Retina (tissue), 1 donor: ENCODE results near the gene MADD.

Source experiments
- DNase-seq: peaks from one replicate; pipeline ENCODE4 v3.0.0-alpha.2; 2016

Gene MADD

DNA sequence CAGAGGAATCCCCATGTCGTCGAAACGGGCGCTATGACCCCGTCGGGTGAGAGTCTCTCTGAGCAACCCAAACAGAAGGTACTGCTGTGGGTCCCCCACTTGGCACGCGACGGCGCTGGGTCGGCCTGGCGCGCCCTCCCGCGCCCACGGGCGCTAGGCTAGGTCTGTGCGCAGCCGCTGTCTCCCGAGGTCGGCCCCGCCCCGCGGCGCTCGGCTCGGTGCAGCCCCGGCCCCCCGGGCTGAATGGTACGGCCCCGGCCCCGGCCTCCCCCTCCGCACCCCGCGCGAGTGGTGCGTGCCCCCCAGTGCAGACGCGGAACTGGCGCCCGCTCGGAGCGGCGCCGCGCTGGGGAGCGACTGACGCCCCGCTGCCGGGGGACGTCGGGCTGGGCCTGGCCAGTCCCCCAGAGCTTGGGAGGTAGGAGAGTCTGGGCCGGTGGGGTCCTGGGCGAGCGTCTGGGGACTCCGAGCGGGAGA lies at the start of gene MADD:
MADD (plus strand) TSS at position 305 of the 477 bp plus-strand sequence.
- peak; percentile 92 for DNase-seq

- DNase-seq: no peak
Observed at GRCh38 chr11:47220401-47220821, 49.5 kb upstream of the MADD start.

DNA sequence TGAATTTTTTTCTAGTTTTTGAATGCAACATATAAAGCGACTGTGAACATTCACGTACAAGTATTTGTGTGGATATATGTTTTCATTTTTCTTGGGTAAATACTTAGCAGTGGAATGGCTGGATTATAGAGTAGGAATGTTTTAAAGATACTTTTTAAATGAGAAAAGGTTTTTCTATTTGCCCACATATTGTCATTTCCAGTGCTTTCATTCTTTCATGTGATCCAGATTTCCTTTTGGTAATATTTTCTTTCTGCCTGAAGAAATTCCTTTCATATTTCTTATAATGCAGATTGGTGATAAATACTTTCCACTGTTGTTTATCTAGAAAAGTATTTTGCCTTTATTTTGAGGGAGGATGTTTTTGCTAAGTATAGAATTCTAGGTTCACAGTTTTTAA lies 47.2 kb upstream of the MADD start:
- DNase-seq: no peak

- DNase-seq: no peak
Observed at GRCh38 chr11:47225552-47226400, 44.2 kb upstream of the MADD start.

DNA sequence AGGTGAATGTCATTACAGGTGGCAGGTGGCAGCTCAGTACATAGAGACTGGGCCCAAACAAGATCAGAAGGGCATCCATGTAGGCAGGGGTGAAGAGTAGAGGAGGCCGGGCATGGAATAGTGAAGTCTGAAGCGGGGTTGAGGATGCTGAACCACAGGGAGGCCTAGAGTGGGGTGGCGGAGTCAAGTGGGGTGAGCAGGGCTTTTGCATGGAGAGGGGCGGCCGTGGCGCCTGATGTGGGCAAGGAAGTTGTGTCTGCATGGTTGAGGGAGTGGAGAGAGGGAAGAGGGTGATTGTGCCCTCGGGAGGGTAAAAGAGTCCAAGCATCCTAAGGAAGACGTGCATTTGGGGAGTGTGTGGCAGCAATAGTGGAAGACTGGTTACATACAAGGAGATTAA lies 40.8 kb upstream of the MADD start:
- no peak for DNase-seq

DNA sequence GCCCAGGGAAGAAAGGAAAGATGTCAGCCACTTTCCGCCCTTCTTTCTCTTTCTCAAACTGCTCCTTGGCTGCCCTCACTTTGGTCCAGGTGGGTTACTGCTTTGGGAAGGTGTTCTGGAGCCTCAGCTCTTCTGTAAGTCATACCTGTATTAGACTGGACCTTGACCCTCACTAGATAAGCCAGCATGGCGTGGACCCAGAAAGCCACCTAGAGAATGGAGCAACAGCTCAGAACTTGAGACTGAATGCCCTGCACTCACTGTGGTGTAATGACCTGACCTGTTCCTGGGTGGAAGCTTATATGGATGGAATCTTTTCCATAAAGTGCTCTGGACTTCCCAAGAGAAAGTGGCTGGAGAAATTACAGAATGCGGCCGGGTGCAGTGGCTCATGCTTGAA lies 36.9 kb upstream of the MADD start:
- DNase-seq: no peak

GRCh38 chr11:47233989-47234668 lies 35.8 kb upstream of the MADD start:
- DNase-seq: no peak

DNA sequence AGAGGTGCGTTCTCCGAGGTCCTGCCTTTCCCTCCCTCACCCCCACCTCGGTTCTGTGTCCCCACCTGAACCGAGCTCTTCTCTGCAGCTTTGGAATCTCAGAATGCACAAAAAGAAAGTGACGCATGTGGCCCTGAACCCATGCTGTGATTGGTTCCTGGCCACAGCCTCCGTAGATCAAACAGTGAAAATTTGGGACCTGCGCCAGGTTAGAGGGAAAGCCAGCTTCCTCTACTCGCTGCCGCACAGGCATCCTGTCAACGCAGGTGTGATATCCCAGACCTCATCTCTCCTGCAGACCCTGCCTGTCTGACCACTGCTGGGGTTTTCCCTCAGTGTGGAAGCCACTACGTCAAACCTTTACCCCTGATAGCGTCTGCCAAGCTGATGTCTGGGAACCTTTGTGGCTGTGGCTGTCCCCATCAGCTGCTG lies 35.2 kb upstream of the MADD start:
- DNase-seq: no peak

- DNase-seq: no peak
Observed at GRCh38 chr11:47235163-47235562, 34.8 kb upstream of the MADD start.

DNA sequence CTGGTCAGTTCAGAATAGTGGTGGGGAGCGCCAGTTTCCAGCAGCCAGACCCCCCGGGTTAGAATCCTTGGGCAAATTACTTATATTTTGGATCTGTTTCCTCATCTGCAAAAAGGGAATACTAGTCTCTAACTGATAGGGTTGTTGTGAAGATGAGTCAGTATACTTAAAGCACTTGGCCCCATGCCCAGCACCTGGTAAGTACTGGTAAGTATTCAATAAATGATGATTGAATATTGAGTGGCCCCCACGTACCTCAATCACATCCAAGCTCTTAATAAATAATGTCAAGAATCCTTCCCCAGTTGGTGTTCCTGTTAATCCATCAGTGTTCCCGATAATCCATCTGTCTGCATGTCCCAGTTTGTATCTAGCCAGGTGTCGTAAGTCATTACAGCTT lies 33.5 kb upstream of the MADD start:
- DNase-seq: no peak

DNA sequence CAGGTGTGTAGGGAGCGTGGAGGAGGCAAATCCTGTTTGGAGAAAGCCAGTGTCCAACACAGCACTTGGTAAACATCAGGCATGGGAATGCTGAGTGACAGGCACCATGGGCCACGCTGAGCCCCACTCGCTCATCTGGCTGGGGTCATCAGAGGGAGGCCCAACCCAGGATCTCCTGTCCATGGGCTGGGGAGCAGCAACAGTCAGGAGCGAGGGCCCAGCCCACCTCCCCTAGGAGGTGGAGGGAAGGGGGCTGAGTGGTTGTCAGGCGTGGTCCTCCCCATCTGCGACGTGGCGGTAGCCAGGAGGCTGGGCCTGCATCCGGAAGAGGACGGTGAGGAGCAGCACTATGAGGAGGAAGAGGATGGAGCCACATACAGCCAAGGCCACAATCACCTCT lies 30.1 kb upstream of the MADD start:
- no peak for DNase-seq

GRCh38 chr11:47241841-47242301 lies 28.1 kb upstream of the MADD start:
- DNase-seq: no peak

- DNase-seq: no peak
Observed at GRCh38 chr11:47242596-47243192, 27.2 kb upstream of the MADD start.

GRCh38 chr11:47243454-47243853 lies 26.5 kb upstream of the MADD start:
- no peak for DNase-seq

DNA sequence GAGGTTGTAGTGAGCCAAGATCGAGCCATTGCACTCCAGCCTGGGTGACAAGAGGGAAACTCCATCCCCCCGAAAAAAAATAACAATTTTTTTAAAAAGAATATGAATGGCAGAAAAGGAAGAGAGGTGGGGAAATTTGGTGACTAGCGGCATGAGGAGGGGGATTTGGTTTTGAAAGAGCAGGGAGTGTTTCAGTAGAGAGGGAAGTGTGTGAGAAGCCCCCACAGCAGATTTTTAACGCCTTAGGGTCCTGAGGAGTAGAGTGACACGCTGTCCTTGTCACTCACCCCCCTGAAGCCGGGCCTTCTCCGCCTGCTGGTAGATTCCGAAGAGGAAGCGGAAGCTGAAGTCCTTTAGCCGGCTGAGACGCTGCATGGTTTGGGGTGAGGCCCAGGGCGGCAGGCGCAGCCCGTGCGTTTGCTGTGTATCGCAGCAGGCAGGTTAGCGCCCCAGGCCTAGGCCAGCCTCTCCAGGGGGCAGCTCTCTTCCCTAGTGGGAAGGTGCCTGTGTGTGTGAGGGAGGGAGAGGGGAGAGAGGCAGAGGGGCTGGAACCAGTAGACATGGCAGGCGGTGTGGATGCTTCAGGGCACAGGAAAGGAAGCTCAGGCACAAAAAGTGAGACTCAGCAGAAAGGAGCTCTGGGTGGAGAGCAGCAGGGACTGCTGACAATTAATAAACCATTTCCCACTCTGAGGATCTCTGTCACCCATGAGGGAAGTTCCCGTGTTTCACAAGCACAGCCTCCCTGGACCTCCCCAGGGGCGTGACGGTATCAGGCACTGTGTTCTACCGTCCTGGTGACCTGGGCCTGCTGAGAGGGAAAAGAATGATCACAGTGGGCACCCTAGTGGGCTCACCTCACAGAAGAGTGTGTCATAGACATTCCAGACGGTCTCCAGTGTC lies 25.2 kb upstream of the MADD start:
- DNase-seq: no peak

GRCh38 chr11:47245611-47246357 lies 24.1 kb upstream of the MADD start:
- no peak for DNase-seq

DNA sequence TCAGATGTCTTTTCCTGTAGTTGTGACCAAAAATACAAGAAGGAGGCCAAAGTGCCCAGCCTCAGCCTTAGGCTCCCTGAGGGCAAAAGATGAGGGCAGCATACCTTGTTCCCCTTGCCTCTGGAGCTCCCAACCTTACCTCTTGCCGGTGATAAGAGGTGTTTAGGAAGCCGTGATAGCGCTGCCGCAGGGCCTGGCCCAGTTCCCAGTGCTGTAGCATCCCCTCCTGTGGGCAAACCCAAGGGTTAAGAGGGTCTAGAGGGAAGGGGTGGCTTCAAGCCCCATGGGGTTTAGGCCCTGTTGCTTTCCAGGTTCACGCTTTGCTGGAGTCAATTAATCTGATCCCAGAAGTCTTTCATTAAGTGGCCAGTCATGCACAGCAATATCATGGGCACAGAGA lies 22.4 kb upstream of the MADD start:
- no peak for DNase-seq

DNA sequence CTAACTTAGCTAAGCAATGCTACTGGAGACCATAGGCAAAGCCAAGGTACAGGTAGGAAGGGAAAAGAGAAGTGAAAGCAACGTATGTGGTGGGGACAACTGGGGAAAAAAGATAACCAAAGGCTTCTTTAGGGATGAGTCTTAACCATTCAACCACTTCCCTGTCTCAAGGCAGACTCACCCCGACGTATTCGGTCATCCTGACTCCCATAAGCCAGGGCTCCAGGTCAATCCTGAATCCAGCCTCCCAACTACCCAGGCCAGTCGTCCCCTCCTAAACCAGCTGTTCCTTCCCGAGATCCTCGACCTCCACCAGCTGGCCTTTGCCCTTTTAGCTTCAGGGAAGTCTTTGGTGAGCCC lies 21.6 kb upstream of the MADD start:
- DNase-seq: no peak

- DNase-seq: peak; percentile 100
Observed at GRCh38 chr11:47248664-47249377, 21.1 kb upstream of the MADD start, which contains the start of gene ACP2. ACP2 (minus strand) TSS chr11:47248814; CDS start chr11:47248789, 25 bp downstream.

GRCh38 chr11:47249378-47249715 lies 20.6 kb upstream of the MADD start:
- no peak for DNase-seq

- no peak for DNase-seq
Observed at GRCh38 chr11:47251751-47252150, 18.2 kb upstream of the MADD start.
